Ishikawa (cell line): ENCODE measurements around the gene ANKRD7.

Source experiments
- CEBPB ChIP-seq: IDR thresholded peaks from 2 replicates; pipeline ENCODE4 v1.6.1; 2012
- CREB1 ChIP-seq: IDR thresholded peaks from 2 replicates; pipeline ENCODE4 v1.6.1; 2012; ENCODE audit warnings: low read depth
- EGR1 ChIP-seq: IDR thresholded peaks from 2 replicates; pipeline ENCODE4 v1.6.1; 2012
- EP300 ChIP-seq: IDR thresholded peaks from 2 replicates; pipeline ENCODE4 v1.6.1; 2012; ENCODE audit warnings: borderline replicate concordance
- FOXM1 ChIP-seq: IDR thresholded peaks from 2 replicates; pipeline ENCODE4 v1.6.1; 2012; ENCODE audit warnings: low read depth, borderline replicate concordance
- NFIC ChIP-seq: IDR thresholded peaks from 2 replicates; pipeline ENCODE4 v1.6.1; 2012
- RAD21 ChIP-seq: IDR thresholded peaks from 2 replicates; pipeline ENCODE4 v1.6.1; 2012; ENCODE audit warnings: low read depth
- TAF1 ChIP-seq: IDR thresholded peaks from 2 replicates; pipeline ENCODE4 v1.6.1; 2012; ENCODE audit warnings: low read depth, mild to moderate bottlenecking
- TCF12 ChIP-seq: IDR thresholded peaks from 2 replicates; pipeline ENCODE4 v1.6.1; 2012; ENCODE audit warnings: low read depth
- TEAD4 ChIP-seq: IDR thresholded peaks from 2 replicates; pipeline ENCODE4 v1.6.1; 2012
- YY1 ChIP-seq: IDR thresholded peaks from 2 replicates; pipeline ENCODE4 v1.6.1; 2012; ENCODE audit warnings: low read depth
- ZBTB7A ChIP-seq: IDR thresholded peaks from 2 replicates; pipeline ENCODE4 v1.6.1; 2012; ENCODE audit warnings: low read depth
- TF ChIP-seq, protein P1 (sequence below): IDR thresholded peaks from 2 replicates; pipeline ENCODE4 v1.6.1; 2012
- TF ChIP-seq, protein P2 (sequence below): IDR thresholded peaks from 2 replicates; pipeline ENCODE4 v1.6.1; 2012; ENCODE audit warnings: low read depth, mild to moderate bottlenecking
- TF ChIP-seq, protein P3 (sequence below): IDR thresholded peaks from 2 replicates; pipeline ENCODE4 v1.6.1; 2012

Gene ANKRD7

DNA sequence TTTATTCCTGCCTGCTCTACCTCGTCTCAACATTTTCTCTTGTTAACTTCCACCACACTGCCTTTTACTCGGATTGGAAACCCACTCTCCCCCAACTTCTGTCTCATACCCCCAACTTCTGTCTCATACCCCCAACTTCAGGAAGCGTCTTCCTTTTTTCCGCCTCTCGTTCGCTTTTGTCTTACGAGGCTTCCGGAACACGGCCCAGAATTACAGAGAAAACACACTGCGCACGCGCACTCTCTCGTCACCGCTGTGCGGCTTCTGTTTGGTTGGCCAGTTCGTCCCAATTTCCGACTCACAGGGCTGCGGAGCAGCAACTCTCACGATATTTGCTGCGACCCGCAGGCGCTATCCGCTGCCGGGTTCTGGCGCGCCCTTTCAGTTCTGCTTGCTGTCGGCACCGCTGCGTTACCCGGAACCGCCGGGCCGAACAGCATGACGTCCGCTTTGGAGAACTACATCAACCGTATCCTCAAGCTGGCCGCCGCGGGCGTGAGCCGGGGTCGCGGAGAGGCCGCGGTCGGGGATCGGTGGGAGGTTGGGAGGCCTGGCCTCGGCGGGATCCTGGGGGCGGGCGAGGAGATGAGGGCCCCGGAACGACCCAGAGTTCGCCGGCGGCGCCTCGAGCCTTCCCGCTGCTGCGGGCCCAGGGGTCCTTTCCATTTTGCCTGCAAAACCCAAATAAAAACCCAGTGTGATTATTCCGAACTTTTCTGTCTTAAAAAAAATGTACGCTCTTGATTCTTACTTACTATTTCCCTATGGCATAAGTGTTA lies 40.5 kb upstream of the ANKRD7 start, which contains the start of gene LSM8:
Gene LSM8 (plus strand): TSS at position 379 of the 779 bp plus-strand sequence. CDS start 60 bp downstream, at position 439.
- TF ChIP-seq TAF1 (peak; percentile 86), ZBTB7A (no peak), FOXM1 (peak; percentile 12; the same call in 1 of the 2 replicates), EP300 (no peak)
- TF ChIP-seq, protein P1, sequence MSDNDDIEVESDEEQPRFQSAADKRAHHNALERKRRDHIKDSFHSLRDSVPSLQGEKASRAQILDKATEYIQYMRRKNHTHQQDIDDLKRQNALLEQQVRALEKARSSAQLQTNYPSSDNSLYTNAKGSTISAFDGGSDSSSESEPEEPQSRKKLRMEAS: peak; percentile 32
- TF ChIP-seq, protein P2, sequence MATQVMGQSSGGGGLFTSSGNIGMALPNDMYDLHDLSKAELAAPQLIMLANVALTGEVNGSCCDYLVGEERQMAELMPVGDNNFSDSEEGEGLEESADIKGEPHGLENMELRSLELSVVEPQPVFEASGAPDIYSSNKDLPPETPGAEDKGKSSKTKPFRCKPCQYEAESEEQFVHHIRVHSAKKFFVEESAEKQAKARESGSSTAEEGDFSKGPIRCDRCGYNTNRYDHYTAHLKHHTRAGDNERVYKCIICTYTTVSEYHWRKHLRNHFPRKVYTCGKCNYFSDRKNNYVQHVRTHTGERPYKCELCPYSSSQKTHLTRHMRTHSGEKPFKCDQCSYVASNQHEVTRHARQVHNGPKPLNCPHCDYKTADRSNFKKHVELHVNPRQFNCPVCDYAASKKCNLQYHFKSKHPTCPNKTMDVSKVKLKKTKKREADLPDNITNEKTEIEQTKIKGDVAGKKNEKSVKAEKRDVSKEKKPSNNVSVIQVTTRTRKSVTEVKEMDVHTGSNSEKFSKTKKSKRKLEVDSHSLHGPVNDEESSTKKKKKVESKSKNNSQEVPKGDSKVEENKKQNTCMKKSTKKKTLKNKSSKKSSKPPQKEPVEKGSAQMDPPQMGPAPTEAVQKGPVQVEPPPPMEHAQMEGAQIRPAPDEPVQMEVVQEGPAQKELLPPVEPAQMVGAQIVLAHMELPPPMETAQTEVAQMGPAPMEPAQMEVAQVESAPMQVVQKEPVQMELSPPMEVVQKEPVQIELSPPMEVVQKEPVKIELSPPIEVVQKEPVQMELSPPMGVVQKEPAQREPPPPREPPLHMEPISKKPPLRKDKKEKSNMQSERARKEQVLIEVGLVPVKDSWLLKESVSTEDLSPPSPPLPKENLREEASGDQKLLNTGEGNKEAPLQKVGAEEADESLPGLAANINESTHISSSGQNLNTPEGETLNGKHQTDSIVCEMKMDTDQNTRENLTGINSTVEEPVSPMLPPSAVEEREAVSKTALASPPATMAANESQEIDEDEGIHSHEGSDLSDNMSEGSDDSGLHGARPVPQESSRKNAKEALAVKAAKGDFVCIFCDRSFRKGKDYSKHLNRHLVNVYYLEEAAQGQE: peak; percentile 22; the same call in 1 of the 2 replicates

DNA sequence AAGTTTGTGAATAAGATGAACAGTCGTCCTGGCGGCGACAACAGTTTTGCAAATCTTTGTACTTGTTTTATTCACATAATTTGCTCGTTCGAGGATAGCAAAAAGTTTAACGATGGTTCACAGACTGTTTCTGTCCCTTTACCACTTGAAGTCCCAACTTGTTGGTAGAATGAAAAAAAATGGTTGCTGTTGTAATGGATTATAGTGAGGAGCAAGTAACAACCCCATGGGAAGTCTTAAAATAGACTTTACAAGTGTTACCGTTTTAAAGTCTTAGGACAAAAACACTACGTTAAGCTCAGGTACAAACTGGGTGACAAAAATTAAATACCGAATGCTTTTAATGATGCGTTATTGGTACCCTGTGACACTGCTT lies 40.0 kb upstream of the ANKRD7 start:
- no peak for TF ChIP-seq ZBTB7A
- TF ChIP-seq FOXM1: no peak
- TF ChIP-seq TAF1: no peak
- TF ChIP-seq CEBPB: no peak
- no peak for TF ChIP-seq TEAD4
- no peak for TF ChIP-seq EP300
- TF ChIP-seq EGR1: no peak
- TF ChIP-seq, protein P3, sequence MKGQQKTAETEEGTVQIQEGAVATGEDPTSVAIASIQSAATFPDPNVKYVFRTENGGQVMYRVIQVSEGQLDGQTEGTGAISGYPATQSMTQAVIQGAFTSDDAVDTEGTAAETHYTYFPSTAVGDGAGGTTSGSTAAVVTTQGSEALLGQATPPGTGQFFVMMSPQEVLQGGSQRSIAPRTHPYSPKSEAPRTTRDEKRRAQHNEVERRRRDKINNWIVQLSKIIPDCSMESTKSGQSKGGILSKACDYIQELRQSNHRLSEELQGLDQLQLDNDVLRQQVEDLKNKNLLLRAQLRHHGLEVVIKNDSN: no peak
- no peak for TF ChIP-seq RAD21
- TF ChIP-seq, protein P1: no peak
- no peak for TF ChIP-seq CREB1
- TF ChIP-seq TCF12: no peak
- TF ChIP-seq YY1: no peak
- TF ChIP-seq, protein P2: no peak
- TF ChIP-seq NFIC: no peak

DNA sequence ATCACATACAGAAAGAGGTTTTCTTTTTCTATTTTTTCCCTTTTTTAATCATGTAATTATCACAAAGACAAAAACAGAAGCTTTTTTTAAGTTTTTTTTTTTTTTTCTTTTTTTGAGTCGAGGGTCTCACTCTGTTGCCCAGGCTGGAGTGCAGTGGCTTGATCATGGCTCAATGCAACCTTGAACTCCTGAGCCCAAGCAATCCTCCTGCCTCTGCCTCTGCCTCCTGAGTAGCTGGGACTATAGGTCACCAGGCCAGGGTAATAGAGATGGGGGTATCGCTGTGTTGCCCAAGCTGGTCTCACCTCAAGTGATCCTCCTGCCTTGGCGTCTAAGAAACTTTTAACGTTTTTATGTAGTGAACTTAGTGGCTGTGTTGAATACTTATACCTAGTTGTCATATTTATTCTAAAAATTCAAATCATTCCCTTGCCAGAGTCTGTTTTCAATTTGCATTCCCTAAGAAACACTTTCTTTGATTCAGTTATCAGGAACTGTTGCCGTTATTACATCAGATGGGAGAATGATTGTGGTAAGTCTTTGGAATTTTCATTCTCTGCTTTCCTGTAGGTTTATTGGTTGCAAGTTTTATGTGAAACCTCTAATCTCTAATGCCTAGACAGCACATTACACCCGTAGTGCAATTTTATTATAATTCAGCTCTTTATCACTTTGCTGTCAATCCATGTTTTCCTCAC lies 39.2 kb upstream of the ANKRD7 start:
- TF ChIP-seq FOXM1 (no peak), TEAD4 (no peak), YY1 (no peak), NFIC (no peak), ZBTB7A (no peak), EGR1 (no peak), CREB1 (no peak), TCF12 (no peak), CEBPB (no peak), EP300 (no peak), RAD21 (no peak), TAF1 (no peak)
- TF ChIP-seq, protein P1: no peak
- TF ChIP-seq, protein P2: no peak
- TF ChIP-seq, protein P3: no peak

DNA sequence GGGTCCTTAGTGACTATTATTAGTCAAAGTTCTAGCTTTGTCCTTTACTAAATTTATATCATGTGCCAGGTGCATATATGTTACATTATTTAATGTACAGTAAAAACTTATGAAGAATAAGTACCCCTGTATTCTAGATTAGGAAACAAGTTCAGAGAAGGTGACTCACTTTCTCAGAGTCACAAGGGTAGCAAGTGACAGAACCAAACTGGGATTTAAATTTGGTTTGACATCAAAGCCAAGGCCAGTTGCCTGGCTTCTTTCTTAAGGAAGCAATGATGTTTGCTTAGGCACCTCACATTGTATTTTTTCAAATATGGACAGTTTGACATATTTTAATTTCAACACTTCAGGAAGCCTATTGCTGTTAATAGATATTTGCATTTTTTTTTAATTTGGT lies 38.0 kb upstream of the ANKRD7 start:
- TF ChIP-seq RAD21: no peak
- no peak for TF ChIP-seq NFIC
- TF ChIP-seq, protein P1: no peak
- no peak for TF ChIP-seq TAF1
- no peak for TF ChIP-seq FOXM1
- TF ChIP-seq, protein P3: no peak
- TF ChIP-seq ZBTB7A: no peak
- no peak for TF ChIP-seq TEAD4
- TF ChIP-seq EGR1: no peak
- TF ChIP-seq YY1: no peak
- TF ChIP-seq TCF12: no peak
- TF ChIP-seq CEBPB: no peak
- TF ChIP-seq CREB1: no peak
- TF ChIP-seq EP300: no peak
- TF ChIP-seq, protein P2: no peak
